Immature natural killer cell (primary cell): ENCODE results near the gene HOXA9. TPM values are rescaled to one million over a fixed set of nuclear protein-coding genes. Genes with fewer than 3 reads are reported as not detected.

Source experiments
- DNase-seq, 3 donors: peaks; one replicate each; pipeline ENCODE4 v3.0.0; 2022; ENCODE audit warnings: mixed read lengths in 1 of 3
- H3K27ac Mint-ChIP-seq, 6 donors: one replicate each; pipeline ENCODE4 v1.8.0; 2020; ENCODE audit warnings: mixed read lengths in 6 of 6, mild to moderate bottlenecking in 5 of 6, inconsistent platforms in 4 of 6, moderate library complexity in 3 of 6
- H3K27me3 Mint-ChIP-seq, 3 donors: one replicate each; pipeline ENCODE4 v1.8.0; 2020 to 2021; ENCODE audit warnings: low read depth in 3 of 3, mild to moderate bottlenecking in 3 of 3, mixed read lengths in 3 of 3, moderate library complexity in 3 of 3, inconsistent platforms in 1 of 3
- H3K36me3 Mint-ChIP-seq, 3 donors: one replicate each; pipeline ENCODE4 v1.8.0; 2020; ENCODE audit warnings: mixed read lengths in 3 of 3, inconsistent platforms in 2 of 3, mild to moderate bottlenecking in 2 of 3
- H3K4me1 Mint-ChIP-seq, 2 donors: one replicate each; pipeline ENCODE4 v1.8.0; 2020; ENCODE audit warnings: inconsistent platforms in 2 of 2, mild to moderate bottlenecking in 2 of 2, mixed read lengths in 2 of 2, moderate library complexity in 1 of 2
- H3K4me3 Mint-ChIP-seq, 5 donors: one replicate each; pipeline ENCODE4 v1.8.0; 2020; ENCODE audit warnings: mild to moderate bottlenecking in 5 of 5, mixed read lengths in 5 of 5, inconsistent platforms in 3 of 5, moderate library complexity in 3 of 5
- H3K9me3 Mint-ChIP-seq, 6 donors: one replicate each; pipeline ENCODE4 v1.8.0; 2020; ENCODE audit warnings: mild to moderate bottlenecking in 6 of 6, mixed read lengths in 6 of 6, inconsistent platforms in 4 of 6, moderate library complexity in 3 of 6
- polyA plus RNA-seq, 3 donors: library from polyadenylated mRNA; unstranded; fragments of 300-500 nt; fragmentation: Illumina TruSeq; gene quantifications; one replicate each; pipeline ENCODE4 v1.2.3, GENCODE V29; 2021

The HOXA9 gene
- polyA plus RNA-seq, 3 donors from 2014 or later: 1.6 to 3.1 (median 1.8) TPM

- no peaks in the 10 kb centered on the region for H3K9me3 Mint-ChIP-seq
Measured at GRCh38 chr7:27188386-27189294, 23.3 kb upstream of the HOXA9 start.

GRCh38 chr7:27187475-27188385, 22.4 kb upstream of the HOXA9 start:
- Mint-ChIP-seq H3K4me3 (peak overlapping the region; percentile 72 to 93 (median 85)), H3K27me3 (peaks cover 67 to 85% (median 78%) of the 10 kb centered on the region in 3 donors), H3K9me3 (no peaks in the 10 kb centered on the region), H3K4me1 (peaks cover 59 to 65% of the 10 kb centered on the region in 2 donors), H3K36me3 (no peaks in the 10 kb centered on the region), H3K27ac (no peak overlapping the region)
- no peak for DNase-seq

More at GRCh38 chr7:27188386-27189294, 23.3 kb upstream of the HOXA9 start:
- Mint-ChIP-seq H3K27me3 (peaks cover 67 to 79% (median 79%) of the 10 kb centered on the region in 3 donors), H3K4me3 (peak overlapping the region; percentile 72 to 93 (median 85)), H3K27ac (peak overlapping the region in 1 of 6 donors; percentile 57), H3K36me3 (no peaks in the 10 kb centered on the region), H3K4me1 (peaks cover 64 to 72% of the 10 kb centered on the region in 2 donors)
- no peak for DNase-seq

- Mint-ChIP-seq H3K9me3 (no peaks in the 10 kb centered on the region), H3K4me1 (peaks cover 54 to 62% of the 10 kb centered on the region in 2 donors), H3K4me3 (peak overlapping the region; percentile 12 to 93 (median 72)), H3K27ac (no peak overlapping the region), H3K27me3 (peaks cover 66 to 86% (median 75%) of the 10 kb centered on the region in 3 donors), H3K36me3 (no peaks in the 10 kb centered on the region)
- no peak for DNase-seq
Measured at GRCh38 chr7:27186668-27187474, 21.5 kb upstream of the HOXA9 start.

GRCh38 chr7:27185854-27186667, 20.7 kb upstream of the HOXA9 start:
- Mint-ChIP-seq H3K4me3 (peak overlapping the region; percentile 81 to 96 (median 86)), H3K36me3 (no peaks in the 10 kb centered on the region), H3K27ac (peak overlapping the region in 2 of 6 donors; percentile 11 to 65), H3K4me1 (peaks cover 50 to 62% of the 10 kb centered on the region in 2 donors), H3K9me3 (no peaks in the 10 kb centered on the region), H3K27me3 (peaks cover 61 to 82% (median 74%) of the 10 kb centered on the region in 3 donors)
- DNase-seq: no peak

- peaks cover 57 to 77% (median 68%) of the 10 kb centered on the region in 3 donors for H3K27me3 Mint-ChIP-seq
- H3K9me3 Mint-ChIP-seq: no peaks in the 10 kb centered on the region
- peak within 1 kb of the TSS in 4 of 6 donors; percentile 15 to 65 (median 43) for H3K27ac Mint-ChIP-seq
- DNase-seq: no peak
- H3K4me3 Mint-ChIP-seq: peak within 1 kb of the TSS; percentile 81 to 96 (median 86)
- H3K4me1 Mint-ChIP-seq: peaks cover 52 to 62% of the 10 kb centered on the region in 2 donors
- no peaks in the 10 kb centered on the region for H3K36me3 Mint-ChIP-seq
Measured at GRCh38 chr7:27185013-27185853, 19.9 kb upstream of the HOXA9 start, which contains the start of gene HOXA11. TSS of gene HOXA11 (minus strand) at chr7:27185232. CDS start at chr7:27185144, 88 bp downstream.

- H3K27me3 Mint-ChIP-seq: peaks cover 57 to 75% (median 71%) of the 10 kb centered on the region in 3 donors
- peaks cover 0 to 5% (median 0%) of the 10 kb centered on the region in 3 donors for H3K36me3 Mint-ChIP-seq
- peak in 2 of 3 donors; percentile 45 to 55 for DNase-seq
- peak overlapping the region in 3 of 6 donors; percentile 15 to 65 (median 40) for H3K27ac Mint-ChIP-seq
- peak overlapping the region; percentile 81 to 96 (median 86) for H3K4me3 Mint-ChIP-seq
- H3K4me1 Mint-ChIP-seq: peaks cover 55 to 61% of the 10 kb centered on the region in 2 donors
- peaks cover 0 to 1% (median 0%) of the 10 kb centered on the region in 6 donors for H3K9me3 Mint-ChIP-seq
Measured at GRCh38 chr7:27184337-27185012, 19.1 kb upstream of the HOXA9 start.

- DNase-seq: no peak
- peaks cover 52 to 58% of the 10 kb centered on the region in 2 donors for H3K4me1 Mint-ChIP-seq
- H3K27ac Mint-ChIP-seq: peak overlapping the region in 2 of 6 donors; percentile 46 to 49
Measured at GRCh38 chr7:27183682-27184336, 18.5 kb upstream of the HOXA9 start.

GRCh38 chr7:27182861-27183681, 17.7 kb upstream of the HOXA9 start:
- H3K4me1 Mint-ChIP-seq: peaks cover 45 to 51% of the 10 kb centered on the region in 2 donors

More at GRCh38 chr7:27183682-27184336, 18.5 kb upstream of the HOXA9 start:
- H3K4me3 Mint-ChIP-seq: peak overlapping the region; percentile 75 to 90 (median 82)
- H3K27me3 Mint-ChIP-seq: peaks cover 53 to 75% (median 73%) of the 10 kb centered on the region in 3 donors
- peaks cover 0 to 1% (median 0%) of the 10 kb centered on the region in 6 donors for H3K9me3 Mint-ChIP-seq
- peaks cover 0 to 8% (median 0%) of the 10 kb centered on the region in 3 donors for H3K36me3 Mint-ChIP-seq

GRCh38 chr7:27182285-27182841, 17.0 kb upstream of the HOXA9 start:
- Mint-ChIP-seq H3K4me3 (peak overlapping the region in 2 of 5 donors; percentile 49 to 52), H3K27ac (no peak overlapping the region), H3K27me3 (peaks cover 45 to 63% (median 61%) of the 10 kb centered on the region in 3 donors), H3K9me3 (peaks cover 0 to 1% (median 0%) of the 10 kb centered on the region in 6 donors), H3K4me1 (peaks cover 38 to 44% of the 10 kb centered on the region in 2 donors), H3K36me3 (peaks cover 0 to 8% (median 0%) of the 10 kb centered on the region in 3 donors)
- no peak for DNase-seq

More at GRCh38 chr7:27182861-27183681, 17.7 kb upstream of the HOXA9 start:
- Mint-ChIP-seq H3K36me3 (peaks cover 0 to 8% (median 0%) of the 10 kb centered on the region in 3 donors), H3K9me3 (peaks cover 0 to 1% (median 0%) of the 10 kb centered on the region in 6 donors), H3K27me3 (peaks cover 48 to 68% (median 66%) of the 10 kb centered on the region in 3 donors), H3K4me3 (peak overlapping the region in 3 of 5 donors; percentile 82 to 90 (median 86)), H3K27ac (peak overlapping the region in 1 of 6 donors; percentile 46)
- no peak for DNase-seq
